Measurements from ENCODE around the gene GALNT18.

DNA sequence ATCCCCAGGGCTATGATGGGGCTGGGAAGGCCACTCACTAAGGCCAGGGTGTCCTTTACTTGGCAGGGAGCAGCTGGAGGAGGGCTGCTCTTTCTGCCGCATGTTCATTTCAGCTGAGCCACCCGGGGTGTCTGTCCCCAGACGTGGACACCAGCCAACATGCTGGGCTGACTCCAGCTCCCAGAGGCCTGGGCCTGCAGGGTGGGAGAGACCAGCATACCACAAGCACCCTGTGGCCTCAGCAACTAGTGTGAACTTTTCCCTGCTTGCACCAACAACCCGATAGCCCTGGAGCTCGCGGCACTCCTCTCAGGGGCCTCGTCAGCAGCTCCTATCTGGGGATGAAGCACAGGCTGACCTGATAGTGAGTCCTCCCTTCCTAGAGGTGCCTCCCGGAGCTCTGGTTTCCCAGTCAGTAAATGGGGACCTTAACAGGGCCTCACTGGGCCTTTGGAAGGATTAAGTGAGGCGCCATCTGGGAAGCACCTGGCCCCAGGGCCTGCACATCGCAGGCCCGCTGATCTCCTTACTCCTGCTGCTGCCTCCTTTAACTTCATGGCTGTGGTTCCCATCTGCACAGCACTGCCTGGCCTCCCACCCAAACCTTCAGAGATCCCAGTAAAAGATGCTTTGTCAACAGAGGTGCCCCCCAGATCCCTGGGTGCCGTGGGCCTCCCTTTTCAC is 83.4 kb downstream of the GALNT18 start:
- TF ChIP-seq TAF1 (IDR thresholded peaks at IDR 0.05; ENCODE audit: low read depth) (no peak), ZBTB7A (IDR thresholded peaks at IDR 0.05; ENCODE audit: low read depth) (no peak), TCF12 (IDR thresholded peaks at IDR 0.05; ENCODE audit: low read depth) (no peak), EGR1 (IDR thresholded peaks at IDR 0.05) (no peak), TEAD4 (IDR thresholded peaks at IDR 0.05) (no peak), YY1 (IDR thresholded peaks at IDR 0.05; ENCODE audit: low read depth) (no peak), EP300 (IDR thresholded peaks at IDR 0.05; ENCODE audit: borderline replicate concordance) (no peak)
- TF ChIP-seq, protein P1, sequence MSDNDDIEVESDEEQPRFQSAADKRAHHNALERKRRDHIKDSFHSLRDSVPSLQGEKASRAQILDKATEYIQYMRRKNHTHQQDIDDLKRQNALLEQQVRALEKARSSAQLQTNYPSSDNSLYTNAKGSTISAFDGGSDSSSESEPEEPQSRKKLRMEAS (IDR thresholded peaks at IDR 0.05) = no peak
- TF ChIP-seq, protein P2, sequence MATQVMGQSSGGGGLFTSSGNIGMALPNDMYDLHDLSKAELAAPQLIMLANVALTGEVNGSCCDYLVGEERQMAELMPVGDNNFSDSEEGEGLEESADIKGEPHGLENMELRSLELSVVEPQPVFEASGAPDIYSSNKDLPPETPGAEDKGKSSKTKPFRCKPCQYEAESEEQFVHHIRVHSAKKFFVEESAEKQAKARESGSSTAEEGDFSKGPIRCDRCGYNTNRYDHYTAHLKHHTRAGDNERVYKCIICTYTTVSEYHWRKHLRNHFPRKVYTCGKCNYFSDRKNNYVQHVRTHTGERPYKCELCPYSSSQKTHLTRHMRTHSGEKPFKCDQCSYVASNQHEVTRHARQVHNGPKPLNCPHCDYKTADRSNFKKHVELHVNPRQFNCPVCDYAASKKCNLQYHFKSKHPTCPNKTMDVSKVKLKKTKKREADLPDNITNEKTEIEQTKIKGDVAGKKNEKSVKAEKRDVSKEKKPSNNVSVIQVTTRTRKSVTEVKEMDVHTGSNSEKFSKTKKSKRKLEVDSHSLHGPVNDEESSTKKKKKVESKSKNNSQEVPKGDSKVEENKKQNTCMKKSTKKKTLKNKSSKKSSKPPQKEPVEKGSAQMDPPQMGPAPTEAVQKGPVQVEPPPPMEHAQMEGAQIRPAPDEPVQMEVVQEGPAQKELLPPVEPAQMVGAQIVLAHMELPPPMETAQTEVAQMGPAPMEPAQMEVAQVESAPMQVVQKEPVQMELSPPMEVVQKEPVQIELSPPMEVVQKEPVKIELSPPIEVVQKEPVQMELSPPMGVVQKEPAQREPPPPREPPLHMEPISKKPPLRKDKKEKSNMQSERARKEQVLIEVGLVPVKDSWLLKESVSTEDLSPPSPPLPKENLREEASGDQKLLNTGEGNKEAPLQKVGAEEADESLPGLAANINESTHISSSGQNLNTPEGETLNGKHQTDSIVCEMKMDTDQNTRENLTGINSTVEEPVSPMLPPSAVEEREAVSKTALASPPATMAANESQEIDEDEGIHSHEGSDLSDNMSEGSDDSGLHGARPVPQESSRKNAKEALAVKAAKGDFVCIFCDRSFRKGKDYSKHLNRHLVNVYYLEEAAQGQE (IDR thresholded peaks at IDR 0.05; ENCODE audit: low read depth) = no peak

All from Ishikawa (cell line).